ENCODE measurements around the gene ERC2.

The ERC2 gene

GRCh38 chr3:55714057-55714456, 754.2 kb downstream of the ERC2 start:
- DNase-seq: no peak
- H3K27ac Mint-ChIP-seq: no peak overlapping the region
- H3K36me3 Mint-ChIP-seq (ENCODE audit: low read depth): no peaks in the 10 kb centered on the region
- no peaks in the 10 kb centered on the region for H3K4me1 Mint-ChIP-seq (ENCODE audit: low read depth)
- H3K27me3 Mint-ChIP-seq: no peaks in the 10 kb centered on the region
- peaks cover 2% of the 10 kb centered on the region for H3K9me3 Mint-ChIP-seq
- no peak overlapping the region for H3K4me3 Mint-ChIP-seq

- DNase-seq: no peak
- Mint-ChIP-seq H3K4me1 (ENCODE audit: low read depth) (no peaks in the 10 kb centered on the region), H3K36me3 (ENCODE audit: low read depth) (no peaks in the 10 kb centered on the region), H3K4me3 (no peak overlapping the region), H3K27me3 (no peaks in the 10 kb centered on the region), H3K27ac (no peak overlapping the region), H3K9me3 (peaks cover 2% of the 10 kb centered on the region)
Observed at GRCh38 chr3:55711646-55712045, 756.6 kb downstream of the ERC2 start.

GRCh38 chr3:55709411-55710012, 758.8 kb downstream of the ERC2 start:
- Mint-ChIP-seq H3K36me3 (ENCODE audit: low read depth) (no peaks in the 10 kb centered on the region), H3K27me3 (no peaks in the 10 kb centered on the region), H3K4me3 (no peak overlapping the region), H3K9me3 (peaks cover 2% of the 10 kb centered on the region), H3K4me1 (ENCODE audit: low read depth) (no peaks in the 10 kb centered on the region), H3K27ac (no peak overlapping the region)
- no peak for DNase-seq

- Mint-ChIP-seq H3K4me1 (ENCODE audit: low read depth) (no peaks in the 10 kb centered on the region), H3K9me3 (peaks cover 2% of the 10 kb centered on the region), H3K36me3 (ENCODE audit: low read depth) (no peaks in the 10 kb centered on the region), H3K27me3 (no peaks in the 10 kb centered on the region), H3K27ac (no peak overlapping the region), H3K4me3 (no peak overlapping the region)
- no peak for DNase-seq
Observed at GRCh38 chr3:55708921-55709320, 759.3 kb downstream of the ERC2 start.

- no peak overlapping the region for H3K4me3 Mint-ChIP-seq
- no peaks in the 10 kb centered on the region for H3K9me3 Mint-ChIP-seq
- H3K36me3 Mint-ChIP-seq (ENCODE audit: low read depth): no peaks in the 10 kb centered on the region
- no peak for DNase-seq
- no peak overlapping the region for H3K27ac Mint-ChIP-seq
- no peaks in the 10 kb centered on the region for H3K27me3 Mint-ChIP-seq
- no peaks in the 10 kb centered on the region for H3K4me1 Mint-ChIP-seq (ENCODE audit: low read depth)
Observed at GRCh38 chr3:55708242-55708641, 760.0 kb downstream of the ERC2 start.

GRCh38 chr3:55704521-55704920, 763.7 kb downstream of the ERC2 start:
- no peak overlapping the region for H3K4me3 Mint-ChIP-seq
- H3K36me3 Mint-ChIP-seq (ENCODE audit: low read depth): no peaks in the 10 kb centered on the region
- H3K9me3 Mint-ChIP-seq: no peaks in the 10 kb centered on the region
- no peak overlapping the region for H3K27ac Mint-ChIP-seq
- no peaks in the 10 kb centered on the region for H3K27me3 Mint-ChIP-seq
- DNase-seq: no peak
- H3K4me1 Mint-ChIP-seq (ENCODE audit: low read depth): no peaks in the 10 kb centered on the region

GRCh38 chr3:55702822-55703221, 765.4 kb downstream of the ERC2 start:
- Mint-ChIP-seq H3K27ac (no peak overlapping the region), H3K9me3 (no peaks in the 10 kb centered on the region), H3K4me1 (ENCODE audit: low read depth) (no peaks in the 10 kb centered on the region), H3K36me3 (ENCODE audit: low read depth) (no peaks in the 10 kb centered on the region), H3K27me3 (no peaks in the 10 kb centered on the region), H3K4me3 (no peak overlapping the region)
- DNase-seq: no peak

GRCh38 chr3:55701997-55702396, 766.3 kb downstream of the ERC2 start:
- Mint-ChIP-seq H3K9me3 (no peaks in the 10 kb centered on the region), H3K4me1 (ENCODE audit: low read depth) (no peaks in the 10 kb centered on the region), H3K27ac (no peak overlapping the region), H3K36me3 (ENCODE audit: low read depth) (no peaks in the 10 kb centered on the region), H3K27me3 (no peaks in the 10 kb centered on the region), H3K4me3 (no peak overlapping the region)
- no peak for DNase-seq

- no peak for DNase-seq
- Mint-ChIP-seq H3K27me3 (no peaks in the 10 kb centered on the region), H3K27ac (no peak overlapping the region), H3K9me3 (no peaks in the 10 kb centered on the region), H3K4me3 (no peak overlapping the region), H3K36me3 (ENCODE audit: low read depth) (no peaks in the 10 kb centered on the region), H3K4me1 (ENCODE audit: low read depth) (no peaks in the 10 kb centered on the region)
Observed at GRCh38 chr3:55698831-55699230, 769.4 kb downstream of the ERC2 start.

GRCh38 chr3:55697177-55697865, 770.9 kb downstream of the ERC2 start:
- H3K27ac Mint-ChIP-seq: no peak overlapping the region
- no peak overlapping the region for H3K4me3 Mint-ChIP-seq
- no peaks in the 10 kb centered on the region for H3K27me3 Mint-ChIP-seq
- H3K9me3 Mint-ChIP-seq: no peaks in the 10 kb centered on the region
- H3K4me1 Mint-ChIP-seq (ENCODE audit: low read depth): no peaks in the 10 kb centered on the region
- no peaks in the 10 kb centered on the region for H3K36me3 Mint-ChIP-seq (ENCODE audit: low read depth)
- no peak for DNase-seq

- Mint-ChIP-seq H3K4me3 (no peak overlapping the region), H3K36me3 (ENCODE audit: low read depth) (no peaks in the 10 kb centered on the region), H3K9me3 (peaks cover 1% of the 10 kb centered on the region), H3K4me1 (ENCODE audit: low read depth) (no peaks in the 10 kb centered on the region), H3K27me3 (no peaks in the 10 kb centered on the region), H3K27ac (no peak overlapping the region)
- DNase-seq: no peak
Observed at GRCh38 chr3:55692957-55693558, 775.2 kb downstream of the ERC2 start.

- H3K9me3 Mint-ChIP-seq: peaks cover 1% of the 10 kb centered on the region
- no peak overlapping the region for H3K27ac Mint-ChIP-seq
- H3K4me1 Mint-ChIP-seq (ENCODE audit: low read depth): no peaks in the 10 kb centered on the region
- no peak overlapping the region for H3K4me3 Mint-ChIP-seq
- H3K27me3 Mint-ChIP-seq: no peaks in the 10 kb centered on the region
- H3K36me3 Mint-ChIP-seq (ENCODE audit: low read depth): no peaks in the 10 kb centered on the region
- DNase-seq: no peak
Observed at GRCh38 chr3:55692295-55692956, 775.8 kb downstream of the ERC2 start.

- Mint-ChIP-seq H3K27ac (no peak overlapping the region), H3K4me1 (ENCODE audit: low read depth) (no peaks in the 10 kb centered on the region), H3K27me3 (no peaks in the 10 kb centered on the region), H3K36me3 (ENCODE audit: low read depth) (no peaks in the 10 kb centered on the region), H3K9me3 (peaks cover 1% of the 10 kb centered on the region), H3K4me3 (no peak overlapping the region)
- no peak for DNase-seq
Observed at GRCh38 chr3:55691141-55691540, 777.1 kb downstream of the ERC2 start.

GRCh38 chr3:55690726-55691125, 777.5 kb downstream of the ERC2 start:
- H3K4me3 Mint-ChIP-seq: no peak overlapping the region
- H3K27ac Mint-ChIP-seq: no peak overlapping the region
- DNase-seq: no peak
- no peaks in the 10 kb centered on the region for H3K27me3 Mint-ChIP-seq
- no peaks in the 10 kb centered on the region for H3K36me3 Mint-ChIP-seq (ENCODE audit: low read depth)
- no peaks in the 10 kb centered on the region for H3K4me1 Mint-ChIP-seq (ENCODE audit: low read depth)
- peaks cover 1% of the 10 kb centered on the region for H3K9me3 Mint-ChIP-seq

- peaks cover 1% of the 10 kb centered on the region for H3K9me3 Mint-ChIP-seq
- DNase-seq: no peak
- no peak overlapping the region for H3K27ac Mint-ChIP-seq
- H3K27me3 Mint-ChIP-seq: no peaks in the 10 kb centered on the region
- H3K36me3 Mint-ChIP-seq (ENCODE audit: low read depth): no peaks in the 10 kb centered on the region
- H3K4me3 Mint-ChIP-seq: no peak overlapping the region
- no peaks in the 10 kb centered on the region for H3K4me1 Mint-ChIP-seq (ENCODE audit: low read depth)
Observed at GRCh38 chr3:55690177-55690576, 778.1 kb downstream of the ERC2 start.

All from activated T-cell treated with anti-CD3 and anti-CD28 coated beads, Interleukin-2, amount 50 U/mL, for 24 hours (primary cell).